PC-3 (cell line): ENCODE results near the gene FSCN2.

Source experiments
- CTCF ChIP-seq: fragments of 300-600 bp; sonication (generic); conservative IDR thresholded peaks from 2 replicates; pipeline ENCODE4 v1.5.1; 2017; ENCODE audit warnings: antibody characterized with exemption, low read depth, mild to moderate bottlenecking, low read length
- EZH2 ChIP-seq: fragments of 300-600 bp; sonication (generic); IDR thresholded peaks from one replicate; pipeline ENCODE4 v1.6.1; 2017; ENCODE audit warnings: antibody characterized with exemption, mild to moderate bottlenecking, low read length; ENCODE audit not compliant: unreplicated experiment
- EZH2phosphoT487 ChIP-seq: fragments of 300-600 bp; sonication (generic); IDR thresholded peaks from 2 replicates; pipeline ENCODE4 v1.6.1; 2018; ENCODE audit warnings: mild to moderate bottlenecking, antibody characterized with exemption, low read length, borderline replicate concordance

- TF ChIP-seq CTCF, result no peak
- no peak for TF ChIP-seq EZH2phosphoT487
- no peak for TF ChIP-seq EZH2
Measured at GRCh38 chr17:81569986-81570514, 41.9 kb downstream of the FSCN2 start.
